Lung microvascular endothelial cell (primary cell): ENCODE results near the gene E2F1. TPM values are rescaled to one million over a fixed set of nuclear protein-coding genes. Genes with fewer than 3 reads are reported as not detected.

Source experiments
- DNase-seq, 2 donors: peaks; one replicate each; pipeline versions ENCODE4 v3.0.0 to v3.0.0-alpha.2; 2010; ENCODE audit warnings: low read depth in 2 of 2
- total RNA-seq: library from RNA; depleted of rRNA; stranded (reverse); fragments of >200 nt; gene quantifications from 2 replicates; pipeline ENCODE4 v1.2.1, GENCODE V29; 2014

E2F1 gene
- total RNA-seq, 1 donor from 2014 or later: 2.8 TPM

DNA sequence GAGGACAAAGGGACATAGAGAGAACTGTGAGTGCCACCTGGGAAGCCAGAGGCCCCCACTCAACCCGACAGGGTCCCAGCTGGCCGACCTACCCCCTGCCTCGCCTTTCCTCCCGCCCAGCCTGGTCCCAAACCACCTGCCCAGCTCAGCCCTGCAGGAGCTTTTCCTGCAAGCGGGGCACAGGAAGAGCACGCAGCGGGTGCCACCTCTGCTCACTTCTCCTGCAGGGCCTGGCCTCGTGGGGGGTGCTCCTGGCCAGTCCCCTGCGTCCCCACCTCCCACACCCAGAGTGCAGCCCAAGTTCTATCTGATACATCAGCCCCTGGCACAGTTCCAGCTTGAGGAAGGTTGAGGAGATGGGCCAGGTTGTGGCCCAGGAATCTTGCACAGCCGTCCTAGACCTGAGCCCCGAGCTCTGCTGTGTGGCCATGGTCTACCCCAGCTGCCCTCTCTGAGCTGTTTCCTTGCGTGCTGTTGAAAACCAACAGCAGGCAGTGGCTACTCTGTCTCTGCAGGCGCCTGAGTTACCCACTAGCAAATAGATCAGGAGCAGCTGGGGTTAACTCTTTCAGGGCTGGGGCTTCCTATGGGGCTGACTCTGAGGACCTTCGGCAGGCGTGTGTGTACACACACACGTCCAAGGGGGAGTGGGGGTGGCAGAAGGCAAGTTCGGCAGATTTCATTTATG, 13.6 kb downstream of the E2F1 start:
- no peak for DNase-seq

DNA sequence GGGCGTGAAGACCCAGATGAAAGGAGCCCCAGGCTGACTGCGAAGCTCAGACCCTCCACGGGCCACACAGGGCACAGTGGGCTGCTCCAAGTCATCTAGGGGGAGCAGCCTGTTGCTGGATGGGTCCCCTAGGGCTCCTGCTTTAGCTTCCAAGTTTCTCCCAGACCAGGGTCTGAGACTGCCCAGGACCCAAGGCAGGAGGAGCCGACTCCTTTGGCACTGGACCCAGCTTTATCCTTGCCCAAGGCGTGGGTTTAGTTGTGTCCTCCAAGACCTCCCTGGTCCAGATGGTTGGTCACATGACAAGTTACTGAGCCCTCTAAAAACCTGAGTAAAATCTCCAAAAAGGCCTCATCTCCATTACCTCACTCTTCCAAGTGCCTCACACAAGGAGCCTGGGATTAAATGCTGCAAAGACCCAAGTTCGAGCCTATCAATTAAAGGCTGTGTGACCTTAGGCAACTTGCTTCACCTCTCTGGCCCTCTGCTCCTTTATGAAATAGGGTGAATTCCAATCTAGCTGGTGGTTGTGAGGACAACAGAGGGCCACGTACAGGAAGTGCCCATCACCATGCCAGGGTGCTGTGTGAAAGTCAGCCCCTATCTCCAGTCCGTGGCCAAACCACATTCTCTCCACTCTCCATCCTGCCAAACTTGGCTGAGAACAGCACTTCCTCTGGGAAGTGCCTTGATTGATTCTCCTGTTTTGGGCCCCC, 14.5 kb downstream of the E2F1 start:
- DNase-seq: no peak

- DNase-seq: no peak
Measured at GRCh38 chr20:33670715-33671499, 15.3 kb downstream of the E2F1 start.

DNA sequence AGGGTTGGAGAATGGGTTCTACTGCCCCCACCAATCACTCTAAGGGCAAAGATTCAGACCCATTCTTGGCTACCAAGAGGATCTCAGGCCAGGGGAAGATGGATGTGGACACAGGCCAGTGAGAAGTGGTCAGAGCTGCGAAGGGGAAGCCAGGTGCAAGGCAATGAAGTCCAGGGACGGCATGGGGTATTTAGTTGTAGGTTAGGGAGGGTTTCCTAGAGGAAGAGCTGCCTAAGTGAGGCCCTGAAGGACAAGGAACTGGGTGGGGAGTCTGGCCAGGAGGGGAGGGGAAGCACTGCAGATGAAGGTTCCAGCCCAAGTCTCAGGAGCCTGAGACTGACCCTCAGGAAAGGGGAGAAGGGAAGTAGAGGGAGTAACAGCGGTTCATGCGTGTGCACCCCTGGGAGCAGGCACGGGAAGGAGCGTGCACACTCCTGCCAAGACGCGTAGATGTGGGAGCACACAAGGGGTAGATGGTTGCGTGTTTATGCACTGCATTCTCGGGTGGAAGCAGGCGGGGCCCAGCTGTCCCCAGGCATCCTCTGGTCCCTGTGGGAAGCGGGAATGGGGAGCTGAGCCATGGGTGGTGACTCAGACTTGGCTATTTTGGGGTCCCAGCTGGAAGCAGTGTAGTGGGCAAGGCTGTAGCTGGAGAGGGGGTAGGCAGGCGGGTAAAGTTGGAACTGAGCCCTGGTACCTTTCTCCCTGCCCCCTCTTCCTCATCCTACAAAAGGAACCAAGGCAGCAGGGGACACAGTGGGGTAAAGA, 16.1 kb downstream of the E2F1 start:
- DNase-seq: no peak

GRCh38 chr20:33669224-33669623, 17.0 kb downstream of the E2F1 start:
- no peak for DNase-seq

DNA sequence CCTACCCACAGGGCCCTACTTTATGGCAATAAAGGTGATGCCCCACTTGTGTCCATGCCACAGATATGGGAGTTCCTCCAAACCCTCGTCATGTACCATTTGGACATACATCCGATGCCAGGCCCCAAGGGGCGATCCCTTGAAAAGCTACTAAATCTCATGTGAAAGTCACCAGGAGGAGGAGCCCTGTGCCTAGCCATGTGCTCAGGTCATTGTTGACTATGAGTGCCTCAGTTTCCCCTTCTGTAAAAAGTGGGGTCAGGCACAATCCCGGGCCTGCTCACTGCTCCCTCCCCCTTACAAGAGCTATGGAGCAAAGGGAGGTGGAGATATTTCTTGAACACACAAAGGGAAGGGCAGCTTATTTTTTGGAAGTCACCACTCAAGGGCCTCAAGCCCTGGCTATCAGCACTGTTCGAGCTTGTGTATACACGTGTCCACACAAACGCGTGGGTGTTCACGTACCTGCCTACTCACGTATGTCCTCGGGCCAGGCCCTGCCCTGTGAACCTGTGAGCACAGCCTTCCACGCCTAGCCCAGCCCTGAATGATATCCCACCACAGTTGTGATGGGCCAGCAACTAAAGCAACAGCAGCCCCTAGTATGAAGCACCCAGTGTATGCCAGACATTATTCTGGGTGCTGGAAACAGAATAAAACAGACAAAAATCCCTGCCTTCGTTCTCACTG, 17.6 kb downstream of the E2F1 start:
- DNase-seq: no peak

DNA sequence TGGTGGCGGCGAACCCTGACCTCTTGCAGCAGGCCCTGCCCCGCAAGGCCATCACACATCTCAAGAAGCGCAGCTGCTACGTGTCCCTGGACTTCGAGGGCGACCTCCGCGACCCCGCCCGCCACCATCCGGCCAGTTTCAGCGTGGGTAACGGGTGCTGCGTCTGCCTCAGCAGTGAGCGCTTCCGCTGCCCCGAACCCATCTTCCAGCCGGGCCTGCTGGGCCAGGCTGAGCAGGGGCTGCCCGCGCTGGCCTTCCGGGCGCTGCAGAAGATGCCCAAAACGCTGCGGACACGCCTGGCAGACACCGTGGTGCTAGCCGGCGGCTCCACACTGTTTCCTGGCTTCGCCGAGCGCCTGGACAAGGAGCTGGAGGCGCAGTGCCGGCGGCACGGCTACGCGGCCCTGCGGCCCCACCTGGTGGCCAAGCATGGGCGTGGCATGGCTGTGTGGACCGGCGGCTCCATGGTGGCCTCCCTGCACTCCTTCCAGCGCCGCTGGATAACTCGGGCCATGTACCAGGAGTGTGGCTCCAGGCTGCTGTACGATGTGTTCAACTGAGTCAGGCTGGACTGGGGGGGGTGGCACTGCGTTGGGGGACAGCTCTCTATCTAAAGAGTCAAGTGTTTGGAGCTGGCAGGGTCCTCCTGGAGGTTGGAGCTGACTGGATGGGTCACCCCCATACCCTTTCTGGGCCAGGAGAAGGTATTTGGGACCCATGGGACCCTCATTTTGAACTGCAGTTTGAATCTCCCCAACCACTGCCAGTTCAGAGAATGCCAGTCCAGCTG, 18.3 kb downstream of the E2F1 start:
- DNase-seq: peak; percentile 84

DNA sequence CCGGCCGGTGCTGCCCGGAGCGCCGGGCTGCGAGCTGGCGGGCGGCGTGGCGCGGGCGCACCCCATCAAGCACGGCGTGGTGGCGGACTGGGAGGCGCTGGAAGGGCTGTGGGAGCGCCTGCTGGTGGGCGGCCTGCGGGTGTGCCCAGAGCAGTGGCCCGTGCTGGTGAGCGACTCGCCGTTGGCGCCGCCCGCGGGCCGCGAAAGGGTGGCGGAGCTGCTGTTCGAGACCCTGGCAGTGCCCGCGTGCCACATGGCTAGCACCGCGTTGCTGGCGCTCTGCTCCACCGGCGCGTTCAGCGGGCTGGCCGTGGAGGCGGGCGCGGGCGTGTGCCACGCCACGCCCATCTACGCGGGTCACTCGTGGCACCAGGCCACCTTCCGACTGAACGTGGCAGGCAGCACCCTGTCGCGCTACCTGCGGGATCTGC, 18.9 kb downstream of the E2F1 start:
- DNase-seq: peak; percentile 45 to 53

- DNase-seq: peak; percentile 88 to 98
Measured at GRCh38 chr20:33666293-33667244, 19.6 kb downstream of the E2F1 start, which contains the start of gene ACTL10. Gene ACTL10 (plus strand): TSS chr20:33666943. CDS start chr20:33667498, 555 bp downstream.

- DNase-seq: no peak
Measured at GRCh38 chr20:33664762-33665144, 21.4 kb downstream of the E2F1 start.

DNA sequence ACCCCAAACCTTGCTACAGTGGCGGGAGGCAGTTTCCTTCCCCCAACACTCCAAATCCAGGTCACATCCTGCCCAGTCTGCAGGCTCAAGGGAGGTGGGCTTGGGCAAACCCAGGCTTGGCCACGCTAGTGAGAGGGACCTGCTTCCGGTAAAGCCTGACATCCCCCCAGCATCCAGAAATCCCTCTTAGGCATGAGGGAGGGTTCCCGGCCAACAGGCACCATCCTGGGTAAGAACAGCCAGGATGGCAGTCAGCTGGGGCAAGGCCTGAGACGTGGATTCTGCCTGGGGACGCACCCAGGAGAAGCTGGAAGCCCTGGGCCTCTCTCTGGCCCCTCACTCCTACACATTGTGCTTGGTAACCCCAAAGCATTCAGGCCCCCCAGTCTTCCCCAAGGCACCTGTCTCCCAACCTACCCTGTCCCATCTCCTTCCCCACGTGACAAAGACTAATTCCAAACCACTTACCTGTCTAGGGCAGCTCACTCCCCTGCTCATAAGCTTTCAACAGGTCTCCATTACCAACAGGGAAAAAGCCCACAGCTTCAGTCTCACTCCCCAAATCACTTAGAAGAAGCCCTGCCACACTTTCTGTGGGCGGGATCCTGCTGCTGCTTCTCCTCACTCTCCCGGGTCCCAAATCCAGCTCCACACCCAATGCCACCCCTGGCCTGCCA, 22.0 kb downstream of the E2F1 start:
- DNase-seq: no peak

- DNase-seq: peak; percentile 35 to 68
Measured at GRCh38 chr20:33663161-33664084, 22.8 kb downstream of the E2F1 start.

GRCh38 chr20:33662172-33662571, 24.0 kb downstream of the E2F1 start, which contains the start of gene C20orf144:
Gene C20orf144 (plus strand): TSS chr20:33662327. CDS start chr20:33662346, 19 bp downstream.
- no peak for DNase-seq

DNA sequence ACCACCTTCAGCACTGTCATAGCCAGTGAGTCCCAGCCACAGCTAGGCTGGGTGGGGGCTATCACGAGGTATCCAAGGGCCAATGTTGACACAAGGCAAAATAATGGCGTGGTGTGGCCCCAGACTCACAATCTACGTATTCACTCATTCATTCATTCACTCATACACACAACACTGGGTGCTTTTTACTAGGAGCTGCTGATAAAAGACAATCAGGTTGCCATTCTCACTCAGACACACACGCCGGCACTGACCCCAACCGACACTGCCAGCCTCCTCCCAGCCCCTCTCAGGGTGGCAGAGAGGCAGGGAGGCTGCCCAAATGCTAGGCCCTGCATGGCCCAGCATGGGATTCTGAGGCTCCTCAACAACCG, 25.5 kb downstream of the E2F1 start:
- DNase-seq: no peak

GRCh38 chr20:33660035-33660684, 26.0 kb downstream of the E2F1 start:
- no peak for DNase-seq

DNA sequence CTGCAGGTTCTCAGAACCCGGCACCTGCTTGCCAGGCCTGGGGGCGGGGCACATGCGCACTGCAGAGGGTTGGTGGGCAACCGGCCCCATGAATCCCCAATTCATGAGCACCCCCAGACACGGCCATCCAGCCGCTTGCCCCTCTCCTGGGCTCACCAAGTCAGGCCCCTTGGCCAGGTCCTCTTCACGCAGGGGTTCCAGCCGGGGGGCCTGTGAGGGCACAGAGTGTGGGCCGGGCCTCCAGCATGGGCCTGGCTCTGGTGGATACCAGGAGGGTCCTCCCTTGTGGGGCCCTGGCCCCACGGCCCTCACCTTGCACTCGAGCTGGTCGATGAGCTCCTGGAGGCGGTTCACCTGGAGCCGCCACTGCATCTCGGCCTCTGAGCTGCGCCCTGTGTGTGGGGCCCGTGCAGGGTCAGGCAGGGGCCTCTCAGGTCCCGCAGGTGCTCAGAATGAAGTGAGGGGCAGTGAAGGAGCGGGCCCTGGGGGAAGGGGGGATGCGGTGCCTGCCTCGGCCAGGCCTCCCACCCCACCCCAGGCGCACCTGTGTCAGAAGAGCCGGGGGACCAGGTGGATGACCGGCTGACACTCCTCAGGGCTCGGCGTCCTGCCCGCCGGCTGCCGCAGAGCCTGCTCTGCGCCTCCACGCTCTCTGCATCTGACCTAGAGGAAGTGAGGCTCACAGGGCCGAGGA, 26.7 kb downstream of the E2F1 start:
- no peak for DNase-seq
